Parathyroid adenoma (tissue), 2 donors: ENCODE measurements around the gene INPP5A.

ENCODE experiments used
- H2AFZ ChIP-seq: fragments of 300-600 bp; sonication (generic); one replicate; pipeline ENCODE4 v1.7.0; 2017; ENCODE audit warnings: antibody characterized with exemption, mild to moderate bottlenecking
- H3K27ac ChIP-seq: fragments of 300-600 bp; sonication (generic); one replicate; pipeline ENCODE4 v1.7.0; 2017
- H3K27me3 ChIP-seq: fragments of 300-600 bp; sonication (generic); one replicate; pipeline ENCODE4 v1.7.0; 2017; ENCODE audit warnings: low read length; ENCODE audit not compliant: control insufficient read depth, insufficient read depth
- H3K36me3 ChIP-seq: fragments of 300-600 bp; sonication (generic); one replicate; pipeline ENCODE4 v1.7.0; 2017; ENCODE audit warnings: low read length; ENCODE audit not compliant: control insufficient read depth, insufficient read depth
- H3K4me1 ChIP-seq: fragments of 300-600 bp; sonication (generic); one replicate; pipeline ENCODE4 v1.7.0; 2017; ENCODE audit warnings: control low read depth
- H3K4me2 ChIP-seq: fragments of 300-600 bp; sonication (generic); one replicate; pipeline ENCODE4 v1.7.0; 2017; ENCODE audit warnings: low read length
- H3K4me3 ChIP-seq: fragments of 300-600 bp; sonication (generic); one replicate; pipeline ENCODE4 v1.7.0; 2017; ENCODE audit warnings: low read depth, low read length
- H3K79me2 ChIP-seq: fragments of 300-600 bp; sonication (generic); one replicate; pipeline ENCODE4 v1.7.0; 2017; ENCODE audit warnings: control low read depth
- H3K9ac ChIP-seq: fragments of 300-600 bp; sonication (generic); one replicate; pipeline ENCODE4 v1.7.0; 2017; ENCODE audit warnings: mild to moderate bottlenecking
- H3K9me3 ChIP-seq: fragments of 300-600 bp; sonication (generic); one replicate; pipeline ENCODE4 v1.7.0; 2017; ENCODE audit warnings: low read length; ENCODE audit not compliant: control insufficient read depth
- CTCF ChIP-seq: fragments of 300-600 bp; sonication (generic); IDR thresholded peaks from one replicate; pipeline ENCODE4 v1.7.0; 2017; ENCODE audit warnings: antibody characterized with exemption, mild to moderate bottlenecking
- donor health status: primary hyperparathyroidism.

INPP5A gene

GRCh38 chr10:132652446-132652845 lies 114.9 kb downstream of the INPP5A start:
- Histone ChIP-seq H3K4me1 (no peaks in the 10 kb centered on the region), H3K4me2 (no peak overlapping the region), H3K27me3 (no peaks in the 10 kb centered on the region), H2AFZ (no peak overlapping the region), H3K27ac (no peak overlapping the region), H3K36me3 (no peaks in the 10 kb centered on the region), H3K4me3 (no peak overlapping the region), H3K9ac (no peak overlapping the region), H3K79me2 (peaks cover 8% of the 10 kb centered on the region), H3K9me3 (no peaks in the 10 kb centered on the region)
- no peak for TF ChIP-seq CTCF

DNA sequence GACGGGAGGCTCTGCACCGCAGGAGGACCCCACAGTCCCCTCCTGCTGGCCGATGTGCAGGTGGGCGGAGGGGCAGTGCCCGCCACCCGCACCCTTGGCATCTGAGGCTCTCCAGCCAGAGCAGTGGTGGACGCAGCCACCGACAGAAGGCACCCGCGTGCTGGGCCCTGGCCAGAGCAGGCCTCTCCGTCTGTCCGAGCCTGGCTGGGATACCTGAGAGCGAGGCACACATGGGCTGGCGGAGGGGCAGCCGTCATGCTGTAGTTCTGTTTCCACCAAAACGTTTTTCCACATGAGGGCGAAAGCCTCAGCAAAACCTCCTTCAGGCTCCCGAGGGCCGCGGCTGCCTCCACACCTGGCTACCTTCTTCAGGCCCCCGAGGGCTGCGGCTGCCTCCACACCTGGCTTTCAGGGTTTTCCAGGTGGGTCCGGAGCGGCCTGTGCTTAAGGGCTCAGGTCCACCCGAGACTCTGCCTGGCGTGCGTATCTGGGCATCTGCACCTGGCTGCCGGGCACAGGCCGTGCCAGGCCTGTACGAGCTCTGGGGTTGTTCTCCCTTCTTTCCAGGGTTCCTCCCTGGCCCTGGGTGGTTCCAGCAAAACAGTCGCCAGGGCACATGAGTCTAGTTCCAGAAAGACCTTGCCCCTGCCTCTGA lies 115.5 kb downstream of the INPP5A start:
- Histone ChIP-seq H2AFZ (no peak overlapping the region), H3K4me3 (no peak overlapping the region), H3K79me2 (peaks cover 8% of the 10 kb centered on the region), H3K4me1 (no peaks in the 10 kb centered on the region), H3K9me3 (no peaks in the 10 kb centered on the region), H3K9ac (no peak overlapping the region), H3K27me3 (no peaks in the 10 kb centered on the region), H3K27ac (no peak overlapping the region), H3K4me2 (no peak overlapping the region), H3K36me3 (no peaks in the 10 kb centered on the region)
- TF ChIP-seq CTCF: no peak

DNA sequence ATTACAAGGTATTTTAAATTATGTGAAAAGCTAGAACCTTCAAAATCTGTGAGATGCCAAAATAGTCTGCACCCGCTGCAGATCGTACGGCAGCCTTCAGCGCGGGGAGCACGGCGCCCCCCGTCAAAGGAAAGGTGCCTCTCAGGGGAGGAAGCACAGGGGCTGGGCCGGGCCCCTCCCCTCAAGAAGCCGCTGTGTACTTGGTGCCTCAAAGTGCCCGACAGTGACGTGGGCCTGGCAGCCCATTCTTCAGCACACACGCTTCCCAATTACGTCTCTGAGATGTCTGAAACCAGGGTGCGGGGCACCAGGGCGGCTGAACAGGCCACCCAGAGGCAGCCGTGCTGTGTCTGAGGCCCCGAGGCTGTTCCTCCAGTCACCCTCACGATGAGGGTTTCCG lies 116.1 kb downstream of the INPP5A start:
- TF ChIP-seq CTCF: no peak
- Histone ChIP-seq H2AFZ (no peak overlapping the region), H3K4me2 (no peak overlapping the region), H3K4me3 (no peak overlapping the region), H3K27me3 (no peaks in the 10 kb centered on the region), H3K9ac (no peak overlapping the region), H3K9me3 (no peaks in the 10 kb centered on the region), H3K27ac (no peak overlapping the region), H3K4me1 (no peaks in the 10 kb centered on the region), H3K36me3 (no peaks in the 10 kb centered on the region), H3K79me2 (peaks cover 8% of the 10 kb centered on the region)

DNA sequence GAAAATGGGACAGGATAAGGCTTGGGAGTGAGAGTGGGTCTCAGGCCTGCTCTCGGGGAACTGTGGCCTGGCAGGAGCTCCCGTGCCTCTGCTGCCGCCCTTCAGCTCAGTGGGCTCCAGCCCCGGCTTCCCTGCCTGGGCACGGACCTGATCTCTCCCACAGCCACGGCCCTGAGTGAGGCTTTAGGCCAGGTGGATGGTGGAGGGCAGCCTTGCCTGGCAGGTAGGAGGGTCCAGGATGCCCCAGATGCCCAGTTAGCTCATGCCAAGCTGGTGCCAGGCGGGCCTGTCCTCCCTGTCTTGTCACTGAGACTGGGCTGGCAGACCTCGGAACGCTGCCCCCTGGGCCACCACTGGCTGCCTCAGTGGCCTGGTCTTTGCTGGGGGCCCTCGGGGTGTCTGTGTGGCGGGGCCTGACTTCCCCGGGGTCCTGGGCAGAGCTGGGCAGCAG lies 116.6 kb downstream of the INPP5A start:
- no peaks in the 10 kb centered on the region for H3K4me1 ChIP-seq
- no peak for TF ChIP-seq CTCF
- peaks cover 8% of the 10 kb centered on the region for H3K79me2 ChIP-seq
- H2AFZ ChIP-seq: no peak overlapping the region
- no peaks in the 10 kb centered on the region for H3K36me3 ChIP-seq
- no peak overlapping the region for H3K4me3 ChIP-seq
- H3K4me2 ChIP-seq: no peak overlapping the region
- no peaks in the 10 kb centered on the region for H3K9me3 ChIP-seq
- no peak overlapping the region for H3K27ac ChIP-seq
- no peaks in the 10 kb centered on the region for H3K27me3 ChIP-seq
- H3K9ac ChIP-seq: no peak overlapping the region
